Mesenchymal stem cell (in vitro differentiated cells and primary cell): ENCODE results near the gene STARD10.

Source experiments
- DNase-seq: peaks from one replicate; pipeline ENCODE4 v3.0.0-alpha.2; 2013
- H2AFZ ChIP-seq: one replicate; pipeline ENCODE4 v1.6.1; 2013; ENCODE audit warnings: low read depth, mild to moderate bottlenecking, control low read depth, inconsistent platforms, low read length, moderate library complexity
- H2AK5ac ChIP-seq: 2 replicates; pipeline ENCODE4 v1.6.1; 2013; ENCODE audit warnings: low read length, moderate library complexity, mild to moderate bottlenecking, inconsistent platforms; ENCODE audit not compliant: severe bottlenecking
- H2BK120ac ChIP-seq: one replicate; pipeline ENCODE4 v1.6.1; 2013; ENCODE audit warnings: low read depth, mild to moderate bottlenecking, inconsistent platforms, low read length, moderate library complexity
- H2BK12ac ChIP-seq, 2 experiments: one replicate each; pipeline ENCODE4 v1.6.1; 2013; ENCODE audit warnings: inconsistent platforms in 2 of 2, low read length in 2 of 2, mild to moderate bottlenecking in 2 of 2, moderate library complexity in 2 of 2, control low read depth in 1 of 2
- H2BK15ac ChIP-seq: one replicate; pipeline ENCODE4 v1.6.1; 2013; ENCODE audit warnings: mild to moderate bottlenecking, low read depth, inconsistent platforms; ENCODE audit not compliant: poor library complexity, severe bottlenecking
- H2BK5ac ChIP-seq: 2 replicates; pipeline ENCODE4 v1.6.1; 2013; ENCODE audit warnings: low read depth, mild to moderate bottlenecking, low read length, control low read depth, inconsistent platforms; ENCODE audit not compliant: poor library complexity, severe bottlenecking
- H3K14ac ChIP-seq, 2 experiments: one replicate each; pipeline ENCODE4 v1.6.1; 2013; ENCODE audit warnings: inconsistent platforms in 2 of 2, low read length in 2 of 2, control low read depth in 1 of 2, mild to moderate bottlenecking in 1 of 2, moderate library complexity in 1 of 2
- H3K18ac ChIP-seq, 2 experiments: one replicate each; pipeline ENCODE4 v1.6.1; 2013; ENCODE audit warnings: inconsistent platforms in 2 of 2, low read length in 2 of 2, control low read depth in 1 of 2, low read depth in 1 of 2, mild to moderate bottlenecking in 1 of 2
- H3K23ac ChIP-seq, 2 experiments: one replicate each; pipeline ENCODE4 v1.6.1; 2013; ENCODE audit warnings: inconsistent platforms in 2 of 2, low read length in 2 of 2, mild to moderate bottlenecking in 2 of 2, moderate library complexity in 2 of 2, control low read depth in 1 of 2
- H3K27ac ChIP-seq: 2 replicates; pipeline ENCODE4 v1.5.1; 2013; ENCODE audit warnings: mild to moderate bottlenecking, moderate library complexity, low read length, control low read depth, inconsistent platforms; ENCODE audit not compliant: poor library complexity, severe bottlenecking
- H3K27me3 ChIP-seq, 2 experiments: 2 replicates each; pipeline versions ENCODE4 v1.6.1 to v1.7.0; 2013; ENCODE audit warnings: low read length in 2 of 2, mild to moderate bottlenecking in 2 of 2, moderate library complexity in 2 of 2, control low read depth in 1 of 2, inconsistent platforms in 1 of 2; ENCODE audit not compliant: control insufficient read depth in 1 of 2, insufficient read depth in 1 of 2
- H3K36me3 ChIP-seq, 2 experiments: 2 replicates each; pipeline versions ENCODE4 v1.6.1 to v1.7.0; 2013; ENCODE audit warnings: low read length in 2 of 2, control low read depth in 1 of 2, inconsistent platforms in 1 of 2, low read depth in 1 of 2, mild to moderate bottlenecking in 1 of 2; ENCODE audit not compliant: insufficient read depth in 2 of 2, control insufficient read depth in 1 of 2
- H3K4ac ChIP-seq, 2 experiments: one replicate each; pipeline ENCODE4 v1.6.1; 2013; ENCODE audit warnings: inconsistent platforms in 2 of 2, low read length in 2 of 2, mild to moderate bottlenecking in 2 of 2, moderate library complexity in 2 of 2, control low read depth in 1 of 2, low read depth in 1 of 2
- H3K4me1 ChIP-seq: 2 replicates; pipeline ENCODE4 v1.6.1; 2013; ENCODE audit warnings: low read depth, low read length, control low read depth; ENCODE audit not compliant: control insufficient read depth, insufficient read depth
- H3K4me2 ChIP-seq: 2 replicates; pipeline ENCODE4 v1.6.1; 2013; ENCODE audit warnings: low read length, mild to moderate bottlenecking, inconsistent platforms; ENCODE audit not compliant: poor library complexity, severe bottlenecking
- H3K4me3 ChIP-seq, 2 experiments: 2 replicates each; pipeline versions ENCODE4 v1.5.1 to v1.7.0; 2013; ENCODE audit warnings: low read length in 2 of 2, mild to moderate bottlenecking in 2 of 2, control low read depth in 1 of 2, low read depth in 1 of 2; ENCODE audit not compliant: insufficient read depth in 1 of 2
- H3K79me1 ChIP-seq: replicated peaks from 2 replicates; pipeline ENCODE4 v1.6.1; 2013; ENCODE audit warnings: mild to moderate bottlenecking, control low read depth, low read length, inconsistent platforms; ENCODE audit not compliant: poor library complexity, severe bottlenecking
- H3K9ac ChIP-seq: 2 replicates; pipeline ENCODE4 v1.7.0; 2013; ENCODE audit warnings: mild to moderate bottlenecking, low read length, moderate library complexity
- H3K9me3 ChIP-seq: 2 replicates; pipeline ENCODE4 v1.7.0; 2013; ENCODE audit warnings: mild to moderate bottlenecking, low read length; ENCODE audit not compliant: control insufficient read depth
- H4K8ac ChIP-seq: one replicate; pipeline ENCODE4 v1.6.1; 2013; ENCODE audit warnings: inconsistent platforms, mild to moderate bottlenecking, low read length, moderate library complexity
- H4K91ac ChIP-seq: one replicate; pipeline ENCODE4 v1.6.1; 2013; ENCODE audit warnings: mild to moderate bottlenecking, low read length, inconsistent platforms
- WGBS: methylation state at CpG from one replicate; pipeline ENCODE4 v1.1.7; 2013; ENCODE audit warnings: mixed read lengths; 5-methylcytosine and 5-hydroxymethylcytosine counted together

Gene STARD10

GRCh38 chr11:72746821-72747220 lies 47.0 kb downstream of the STARD10 start:
- H2AK5ac ChIP-seq = no peak overlapping the region
- no peaks in the 10 kb centered on the region for H3K27me3 ChIP-seq
- H2BK5ac ChIP-seq = no peak overlapping the region
- H3K18ac ChIP-seq = no peak overlapping the region
- H3K4ac ChIP-seq = no peak overlapping the region
- H3K9me3 ChIP-seq = no peaks in the 10 kb centered on the region
- H3K23ac ChIP-seq = no peak overlapping the region
- DNase-seq = no peak
- no peak overlapping the region for H2BK120ac ChIP-seq
- H2AFZ ChIP-seq = no peak overlapping the region
- H2BK12ac ChIP-seq = no peak overlapping the region
- no peak overlapping the region for H3K9ac ChIP-seq
- no peak overlapping the region for H4K8ac ChIP-seq
- H3K36me3 ChIP-seq = peaks cover 6 to 10% of the 10 kb centered on the region in 2 experiments
- no peak overlapping the region for H3K27ac ChIP-seq
- no peak overlapping the region for H3K4me3 ChIP-seq
- H3K4me1 ChIP-seq = peaks cover 21% of the 10 kb centered on the region
- H3K14ac ChIP-seq = no peak overlapping the region
- H3K79me1 ChIP-seq = peaks cover 46% of the 10 kb centered on the region
- no peak overlapping the region for H4K91ac ChIP-seq
- no peak overlapping the region for H2BK15ac ChIP-seq
- WGBS = 85% methylated on average over 3 of the region's 3 CpGs
- H3K4me2 ChIP-seq = no peak overlapping the region

- H3K4me2 ChIP-seq = no peak overlapping the region
- H3K9ac ChIP-seq = no peak overlapping the region
- H3K9me3 ChIP-seq = no peaks in the 10 kb centered on the region
- H3K14ac ChIP-seq = peak overlapping the region in 1 of 2 experiments; percentile 47
- peaks cover 6 to 10% of the 10 kb centered on the region in 2 experiments for H3K36me3 ChIP-seq
- no peak overlapping the region for H2BK5ac ChIP-seq
- H2AFZ ChIP-seq = no peak overlapping the region
- no peak overlapping the region for H3K18ac ChIP-seq
- H3K79me1 ChIP-seq = peaks cover 43% of the 10 kb centered on the region
- H2BK15ac ChIP-seq = no peak overlapping the region
- H3K4ac ChIP-seq = no peak overlapping the region
- DNase-seq = no peak
- no peak overlapping the region for H2AK5ac ChIP-seq
- H3K27ac ChIP-seq = no peak overlapping the region
- no peak overlapping the region for H4K8ac ChIP-seq
- 82% methylated on average over 9 of the region's 11 CpGs for WGBS
- peaks cover 21% of the 10 kb centered on the region for H3K4me1 ChIP-seq
- peak overlapping the region in 1 of 2 experiments; percentile 38 for H3K23ac ChIP-seq
- H3K4me3 ChIP-seq = no peak overlapping the region
- no peak overlapping the region for H2BK12ac ChIP-seq
- H3K27me3 ChIP-seq = no peaks in the 10 kb centered on the region
- peak overlapping the region; percentile 76 for H4K91ac ChIP-seq
- H2BK120ac ChIP-seq = no peak overlapping the region
Observed at GRCh38 chr11:72745925-72746550, 47.8 kb downstream of the STARD10 start.

GRCh38 chr11:72745511-72745910 lies 48.3 kb downstream of the STARD10 start:
- H2BK5ac ChIP-seq = no peak overlapping the region
- WGBS = 93% methylated on average over 5 of the region's 5 CpGs

GRCh38 chr11:72744474-72744873 lies 49.4 kb downstream of the STARD10 start:
- H4K8ac ChIP-seq = no peak overlapping the region
- no peak overlapping the region for H3K4me2 ChIP-seq
- no peak overlapping the region for H3K18ac ChIP-seq
- H2AFZ ChIP-seq = no peak overlapping the region
- no peak overlapping the region for H2AK5ac ChIP-seq
- no peak overlapping the region for H4K91ac ChIP-seq
- no peak overlapping the region for H3K27ac ChIP-seq
- H2BK12ac ChIP-seq = peak overlapping the region in 1 of 2 experiments; percentile 3
- no peak overlapping the region for H3K14ac ChIP-seq
- H3K4me1 ChIP-seq = peaks cover 26% of the 10 kb centered on the region
- no peaks in the 10 kb centered on the region for H3K27me3 ChIP-seq
- peak overlapping the region; percentile 3 for H3K9ac ChIP-seq
- no peak overlapping the region for H3K23ac ChIP-seq
- no peaks in the 10 kb centered on the region for H3K9me3 ChIP-seq
- no peak for DNase-seq
- no peak overlapping the region for H3K4me3 ChIP-seq
- no peak overlapping the region for H2BK15ac ChIP-seq
- peak overlapping the region in 1 of 2 experiments; percentile 34 for H3K4ac ChIP-seq
- peaks cover 9 to 10% of the 10 kb centered on the region in 2 experiments for H3K36me3 ChIP-seq
- no peak overlapping the region for H2BK5ac ChIP-seq
- peaks cover 50% of the 10 kb centered on the region for H3K79me1 ChIP-seq
- 77% methylated on average over 5 of the region's 6 CpGs for WGBS
- H2BK120ac ChIP-seq = no peak overlapping the region

More at GRCh38 chr11:72745511-72745910, 48.3 kb downstream of the STARD10 start:
- DNase-seq = no peak
- Histone ChIP-seq H3K4ac (no peak overlapping the region), H2AK5ac (no peak overlapping the region), H3K9me3 (no peaks in the 10 kb centered on the region), H3K18ac (no peak overlapping the region), H3K4me1 (peaks cover 22% of the 10 kb centered on the region), H3K23ac (peak overlapping the region in 1 of 2 experiments; percentile 27), H4K91ac (peak overlapping the region; percentile 76), H4K8ac (no peak overlapping the region), H2BK15ac (no peak overlapping the region), H3K79me1 (peaks cover 45% of the 10 kb centered on the region), H2BK12ac (peak overlapping the region in 1 of 2 experiments; percentile 11), H3K14ac (no peak overlapping the region), H3K4me3 (no peak overlapping the region), H3K36me3 (peaks cover 6 to 10% of the 10 kb centered on the region in 2 experiments), H3K9ac (no peak overlapping the region), H3K4me2 (no peak overlapping the region), H2BK120ac (no peak overlapping the region), H2AFZ (no peak overlapping the region), H3K27me3 (no peaks in the 10 kb centered on the region), H3K27ac (no peak overlapping the region)
